Fibroblast of the aortic adventitia (primary cell): ENCODE measurements around the gene MORN1. TPM values are rescaled to one million over a fixed set of nuclear protein-coding genes. Genes with fewer than 3 reads are reported as not detected.

ENCODE experiments used
- DNase-seq: peaks from one replicate; pipeline ENCODE4 v3.0.0-alpha.2; 2010; ENCODE audit warnings: low read depth
- H3K4me3 ChIP-seq: 2 replicates; pipeline ENCODE4 v1.5.1; 2011; ENCODE audit warnings: low read depth, mild to moderate bottlenecking, control low read depth, low read length, moderate library complexity
- CTCF ChIP-seq: IDR thresholded peaks from 2 replicates; pipeline ENCODE4 v1.5.1; 2011; ENCODE audit warnings: mild to moderate bottlenecking, low read length, control low read depth, inconsistent platforms; ENCODE audit not compliant: insufficient read depth
- total RNA-seq: library from RNA; depleted of rRNA; stranded (reverse); fragments of >200 nt; gene quantifications from 2 replicates; pipeline ENCODE4 v1.2.3, GENCODE V29; 2012; ENCODE audit warnings: low replicate concordance

MORN1 gene
- total RNA-seq, 1 donor = 11.8 TPM

DNA sequence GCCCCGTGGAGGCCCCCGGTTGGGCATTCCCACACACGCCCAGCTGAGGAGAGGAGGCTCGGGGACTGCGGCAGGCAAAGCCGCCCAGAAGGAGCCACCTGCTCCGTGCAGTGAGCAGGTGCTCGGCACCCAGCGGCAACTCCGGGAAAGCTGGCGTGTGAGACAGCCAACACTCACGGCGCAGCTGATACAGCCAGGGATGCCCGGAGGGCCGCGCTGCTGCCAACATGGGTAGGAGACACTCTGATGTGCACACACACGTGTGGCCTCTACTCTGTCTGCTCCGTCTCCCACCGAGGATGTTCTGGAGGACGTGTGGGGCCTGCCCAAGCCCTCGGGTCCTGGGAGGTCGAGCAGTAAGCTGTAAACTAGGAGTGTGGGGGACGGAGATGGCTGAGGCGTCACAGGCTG lies 12.9 kb downstream of the MORN1 start:
- H3K4me3 ChIP-seq = no peak overlapping the region
- TF ChIP-seq CTCF = no peak
- DNase-seq = no peak

- DNase-seq = no peak
- no peak for TF ChIP-seq CTCF
- H3K4me3 ChIP-seq = no peak overlapping the region
Measured at GRCh38 chr1:2377751-2378440, 13.5 kb downstream of the MORN1 start.

DNA sequence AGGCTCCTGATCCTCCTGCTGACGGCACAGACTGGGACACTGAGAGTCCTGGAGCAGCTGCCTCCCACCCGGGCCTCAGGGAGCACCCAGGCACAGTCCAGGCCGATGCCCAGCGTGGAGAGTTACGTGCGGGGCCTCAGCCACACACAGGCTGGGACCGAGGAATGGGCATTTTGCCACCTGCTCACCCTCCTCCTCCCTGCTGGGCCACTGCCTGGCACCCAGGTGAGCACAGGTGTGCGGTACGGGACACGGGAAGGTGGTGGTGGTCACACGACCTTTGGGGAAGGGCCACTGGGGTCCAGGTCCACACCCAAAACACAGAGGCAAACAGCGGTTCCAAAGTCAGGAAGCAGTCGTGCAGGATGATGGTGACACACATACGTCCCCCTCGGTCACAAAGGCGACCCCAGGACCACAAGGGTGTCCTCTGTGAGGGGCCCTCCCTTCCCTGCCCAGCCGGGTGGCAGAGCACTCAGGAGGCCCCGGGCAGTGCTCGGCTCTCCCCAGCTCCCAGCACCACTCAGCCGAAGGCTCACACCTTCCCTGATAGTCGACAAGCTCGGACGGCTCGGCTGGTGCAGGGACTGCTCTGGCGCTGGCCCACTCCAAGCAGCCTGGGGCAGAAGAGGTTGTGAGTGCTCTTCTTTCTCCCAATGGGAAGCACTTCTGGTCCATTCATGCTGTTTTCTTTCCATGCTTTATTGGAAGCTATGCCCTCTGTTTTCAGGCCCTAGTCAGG lies 14.3 kb downstream of the MORN1 start:
- TF ChIP-seq CTCF = no peak
- DNase-seq = no peak
- no peak overlapping the region for H3K4me3 ChIP-seq

DNA sequence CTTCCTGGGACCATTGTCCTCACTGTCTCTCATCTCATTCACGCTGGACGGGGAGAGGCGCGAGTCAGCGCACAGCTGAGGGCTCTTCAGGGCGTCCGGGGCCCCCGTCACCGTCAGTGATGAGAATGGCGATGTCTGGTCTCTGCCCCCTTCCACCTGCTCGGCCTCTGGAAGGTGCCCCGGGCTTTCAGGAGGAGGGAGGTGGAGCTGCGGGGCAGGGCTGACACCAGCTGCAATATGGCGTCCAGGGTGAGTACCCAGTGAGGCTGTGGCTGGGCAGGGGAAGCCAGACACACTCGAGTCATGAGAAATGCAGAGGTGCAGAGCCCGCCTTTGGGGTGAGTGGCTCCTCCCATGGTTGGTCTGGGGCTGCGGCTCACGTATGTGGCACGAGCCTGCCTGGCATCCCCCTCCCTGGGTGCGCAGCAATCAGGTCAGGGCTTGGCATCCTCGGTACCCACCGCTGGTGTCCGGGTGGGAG lies 15.1 kb downstream of the MORN1 start:
- no peak for TF ChIP-seq CTCF
- DNase-seq = no peak
- no peak overlapping the region for H3K4me3 ChIP-seq

DNA sequence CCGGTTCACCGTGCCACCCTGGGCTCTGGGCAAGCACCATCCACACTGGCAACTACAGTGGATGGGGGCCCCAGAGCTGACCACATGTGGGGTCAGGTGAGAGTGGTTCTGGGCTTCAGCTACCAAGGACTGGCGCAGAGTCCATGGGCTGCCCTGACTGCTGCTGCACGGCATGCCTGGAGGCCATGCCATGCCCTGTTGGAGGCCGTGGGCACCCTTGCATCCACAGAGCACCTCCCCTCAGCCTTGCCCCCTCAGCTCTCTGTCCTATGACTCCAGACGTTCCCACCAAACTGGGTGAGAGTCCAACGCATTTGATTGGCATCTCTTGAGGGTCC lies 15.5 kb downstream of the MORN1 start:
- H3K4me3 ChIP-seq = no peak overlapping the region
- DNase-seq = no peak
- TF ChIP-seq CTCF = no peak

GRCh38 chr1:2375246-2375922 lies 16.0 kb downstream of the MORN1 start:
- no peak overlapping the region for H3K4me3 ChIP-seq
- no peak for DNase-seq
- TF ChIP-seq CTCF = no peak
